Ovary (tissue), 3 donors: Measurements from ENCODE around the gene GULP1.

Source experiments
- POLR2A ChIP-seq: fragments of 450-650 bp; IDR thresholded peaks from one replicate; pipeline ENCODE4 v1.6.1; 2017; ENCODE audit warnings: antibody characterized with exemption, mild to moderate bottlenecking, moderate library complexity
- TF ChIP-seq, protein P1 (sequence below), 3 donors: fragments of 450-650 bp in 2 of 3; fragments of 200-600 bp in 1 of 3; IDR thresholded peaks; one replicate each; pipeline versions ENCODE4 v1.5.1 to v1.8.0; 2016 to 2022; ENCODE audit warnings: antibody characterized with exemption in 3 of 3, mild to moderate bottlenecking in 1 of 3
- donor health status: DM: no; HTN: no; CAD: no.

DNA sequence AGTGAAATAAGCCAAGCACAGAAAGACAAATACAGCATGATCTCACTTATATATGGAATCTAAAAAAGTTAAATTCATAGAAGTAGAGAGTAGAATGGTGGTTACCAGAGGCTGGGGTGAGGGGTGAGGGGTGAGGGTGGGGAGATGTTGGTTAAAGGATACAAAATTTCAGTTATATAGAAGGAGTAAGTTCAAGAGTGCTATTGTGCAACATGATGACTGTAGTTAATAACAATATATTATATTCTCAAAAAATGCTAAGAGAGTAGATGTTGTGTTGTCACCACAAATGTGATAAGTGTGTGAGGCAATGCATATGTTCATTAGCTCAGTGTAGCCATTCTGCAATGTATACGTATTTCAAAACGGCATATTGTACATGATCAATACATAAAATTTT lies 26.4 kb upstream of the GULP1 start:
- no peak for TF ChIP-seq POLR2A
- TF ChIP-seq, protein P1, sequence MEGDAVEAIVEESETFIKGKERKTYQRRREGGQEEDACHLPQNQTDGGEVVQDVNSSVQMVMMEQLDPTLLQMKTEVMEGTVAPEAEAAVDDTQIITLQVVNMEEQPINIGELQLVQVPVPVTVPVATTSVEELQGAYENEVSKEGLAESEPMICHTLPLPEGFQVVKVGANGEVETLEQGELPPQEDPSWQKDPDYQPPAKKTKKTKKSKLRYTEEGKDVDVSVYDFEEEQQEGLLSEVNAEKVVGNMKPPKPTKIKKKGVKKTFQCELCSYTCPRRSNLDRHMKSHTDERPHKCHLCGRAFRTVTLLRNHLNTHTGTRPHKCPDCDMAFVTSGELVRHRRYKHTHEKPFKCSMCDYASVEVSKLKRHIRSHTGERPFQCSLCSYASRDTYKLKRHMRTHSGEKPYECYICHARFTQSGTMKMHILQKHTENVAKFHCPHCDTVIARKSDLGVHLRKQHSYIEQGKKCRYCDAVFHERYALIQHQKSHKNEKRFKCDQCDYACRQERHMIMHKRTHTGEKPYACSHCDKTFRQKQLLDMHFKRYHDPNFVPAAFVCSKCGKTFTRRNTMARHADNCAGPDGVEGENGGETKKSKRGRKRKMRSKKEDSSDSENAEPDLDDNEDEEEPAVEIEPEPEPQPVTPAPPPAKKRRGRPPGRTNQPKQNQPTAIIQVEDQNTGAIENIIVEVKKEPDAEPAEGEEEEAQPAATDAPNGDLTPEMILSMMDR (IDR thresholded peaks at IDR 0.05), result no peak
